Panc1 (cell line): ENCODE data around the gene CTSS. TPM values are rescaled to one million over a fixed set of nuclear protein-coding genes. Genes with fewer than 3 reads are reported as not detected.

ENCODE experiments used
- ATAC-seq: fragments of 200-7000 bp; cut with Tn5 transposase; 2 replicates; pipeline ENCODE4 v1.9.1; 2020; ENCODE audit warnings: mild to moderate bottlenecking, moderate library complexity
- BruUV-seq: library from RNA; stranded (reverse); fragments of 400-500 nt; replicated peaks from 2 replicates; lab custom pipeline; 2021; lab: Mats Ljungman, UMichigan
- CTCF ChIA-PET: fragments of 300-600 bp; sonication (Branson Sonifier 250); formaldehyde crosslinking; loops from one replicate; lab custom pipeline; 2022; ENCODE audit warnings: antibody characterized with exemption; lab: Charles Lee
- POLR2A ChIA-PET: fragments of 300-600 bp; sonication (Branson Sonifier 250); formaldehyde crosslinking; loops from one replicate; lab custom pipeline; 2022; ENCODE audit warnings: antibody characterized with exemption; lab: Charles Lee
- DNase-seq: peaks from one replicate; pipeline ENCODE4 v3.0.0-alpha.2; 2010; ENCODE audit warnings: low read depth, low spot score
- H3K27ac ChIP-seq: 2 replicates; pipeline ENCODE4 v1.5.1; 2011; ENCODE audit warnings: mild to moderate bottlenecking, low read length, inconsistent platforms
- H3K27me3 ChIP-seq: fragments of 200-500 bp; sonication (Bioruptor generic); 2 replicates; pipeline ENCODE4 v1.6.0; 2014; ENCODE audit warnings: low read length, inconsistent platforms; ENCODE audit not compliant: control insufficient read depth, insufficient read depth
- H3K36me3 ChIP-seq: fragments of 200-500 bp; sonication (Bioruptor generic); 2 replicates; pipeline ENCODE4 v1.5.1; 2014; ENCODE audit warnings: inconsistent platforms, mild to moderate bottlenecking, low read length, moderate library complexity; ENCODE audit not compliant: control insufficient read depth, insufficient read depth
- H3K4me1 ChIP-seq: 2 replicates; pipeline ENCODE4 v1.5.1; 2011; ENCODE audit warnings: inconsistent platforms, mild to moderate bottlenecking, low read length, moderate library complexity; ENCODE audit not compliant: control insufficient read depth, insufficient read depth
- H3K4me3 ChIP-seq, 2 experiments: 2 replicates each; pipeline ENCODE4 v1.5.1; 2011 to 2012; ENCODE audit warnings: low read depth in 2 of 2, low read length in 2 of 2, mild to moderate bottlenecking in 2 of 2, inconsistent platforms in 1 of 2, moderate library complexity in 1 of 2
- H3K9me3 ChIP-seq: fragments of 200-500 bp; sonication (Bioruptor generic); 2 replicates; pipeline ENCODE4 v1.5.1; 2014; ENCODE audit warnings: low read depth, mild to moderate bottlenecking, inconsistent platforms, low read length, moderate library complexity; ENCODE audit not compliant: control insufficient read depth, insufficient read depth
- CTCF ChIP-seq: fragments of 450-650 bp; IDR thresholded peaks from 2 replicates; pipeline ENCODE4 v1.5.1; 2017; ENCODE audit warnings: mild to moderate bottlenecking
- POLR2AphosphoS5 ChIP-seq: IDR thresholded peaks from 2 replicates; pipeline ENCODE4 v1.6.1; 2012; ENCODE audit warnings: mild to moderate bottlenecking, low read depth, low read length, moderate library complexity
- REST ChIP-seq, 2 experiments: IDR thresholded peaks; 2 replicates each; pipeline ENCODE4 v1.6.1; 2011 to 2012; ENCODE audit warnings: low read depth in 2 of 2, control low read depth in 1 of 2, low read length in 1 of 2, mild to moderate bottlenecking in 1 of 2, moderate library complexity in 1 of 2; ENCODE audit not compliant: insufficient read depth in 1 of 2
- SIN3A ChIP-seq: IDR thresholded peaks from 2 replicates; pipeline ENCODE4 v1.6.1; 2012; ENCODE audit warnings: low read depth, mild to moderate bottlenecking, low read length, moderate library complexity, borderline replicate concordance; ENCODE audit not compliant: insufficient read depth
- TCF7L2 ChIP-seq: IDR thresholded peaks from 2 replicates; pipeline ENCODE4 v1.6.1; 2011; ENCODE audit warnings: mild to moderate bottlenecking, low read depth, low read length, inconsistent platforms
- in situ Hi-C: cut with HindIII; loops from 2 replicates; pipeline ENCODE4 v1.10.0; 2016; ENCODE audit warnings: low sequenced_read_pairs, low pct_unique_long_range_greater_than_20kb
- intact Hi-C: fragments of 100-400 bp; cut with micrococcal nuclease; formaldehyde crosslinking; loops from one replicate; pipeline ENCODE4 v1.10.0; 2022; ENCODE audit not compliant: unreplicated experiment
- total RNA-seq: library from RNA; stranded (reverse); gene quantifications from one replicate; pipeline ENCODE4 v1.2.1, GENCODE V29; 2021; ENCODE audit not compliant: unreplicated experiment

The CTSS gene
- total RNA-seq, 1 experiment from 2014 or later, result 5.1 TPM

- Histone ChIP-seq H3K27ac (no peak overlapping the region; the same call in 1 of the 2 replicates), H3K4me3 (no peak overlapping the region), H3K4me1 (no peaks in the 10 kb centered on the region; the same call in 1 of the 2 replicates), H3K9me3 (0 out of 2 replicates have a peak, but pooled peaks cover 3% of the 10 kb centered on the region), H3K27me3 (no peaks in the 10 kb centered on the region), H3K36me3 (no peaks in the 10 kb centered on the region)
- in situ Hi-C loops, result no loop called here
- DNase-seq (no peak), ATAC-seq (peak; percentile 72; the same call in 1 of the 2 replicates)
- ChIA-PET POLR2A (no interaction called here), CTCF (interaction anchor here (1.0 kb wide), 1 partner anchor 335 kb away, joined by 9 read pairs; no protein-coding TSS in a partner anchor)
- no TSS peak for BruUV-seq
- TF ChIP-seq TCF7L2 (no peak), REST (IDR thresholded peaks at IDR 0.05; ENCODE audit: insufficient read depth in 1 of 2, low read depth in 2 of 2, low read length in 1 of 2) (no peak), POLR2AphosphoS5 (no peak), SIN3A (no peak), CTCF (no peak)
- intact Hi-C loops, result no loop called here
These were observed 919 bp downstream of the CTSS start for GRCh38 chr1:150764617-150765101.

- Histone ChIP-seq H3K4me3 (no peak overlapping the region), H3K9me3 (0 out of 2 replicates have a peak, but pooled peaks cover 3% of the 10 kb centered on the region), H3K36me3 (no peaks in the 10 kb centered on the region), H3K27me3 (no peaks in the 10 kb centered on the region), H3K27ac (no peak overlapping the region), H3K4me1 (no peaks in the 10 kb centered on the region; the same call in 1 of the 2 replicates)
- intact Hi-C loops (no loop called here), in situ Hi-C loops (no loop called here)
- ChIA-PET POLR2A (no interaction called here), CTCF (no interaction called here)
- DNase-seq, result no peak
- TF ChIP-seq SIN3A, result no peak
- no peak for TF ChIP-seq CTCF
- no peak for TF ChIP-seq TCF7L2
- no TSS peak for BruUV-seq
- no peak for ATAC-seq
These were observed 2.6 kb downstream of the CTSS start for GRCh38 chr1:150763018-150763417.
